GM18502 (cell line): ENCODE results near the gene GATAD2B.
"Not testable (repeated sequence)": the region's sequence is repeated elsewhere in the genome, so short reads cannot be mapped to it uniquely, and the experiment has no call there.

Experiments used
- ATAC-seq: cut with Tn5 transposase; IDR thresholded peaks from one replicate; pipeline ENCODE4 v1.9.1; 2021; ENCODE audit warnings: mild to moderate bottlenecking; ENCODE audit not compliant: unreplicated experiment, poor library complexity

Gene GATAD2B

GRCh38 chr1:153783233-153784190 lies 139.3 kb downstream of the GATAD2B start:
- ATAC-seq = peak; percentile 90

GRCh38 chr1:153782648-153783047 lies 140.1 kb downstream of the GATAD2B start:
- ATAC-seq = not testable (repeated sequence)

GRCh38 chr1:153780551-153780950 lies 142.2 kb downstream of the GATAD2B start:
- ATAC-seq = no peak

- ATAC-seq = no peak
Measured at GRCh38 chr1:153779781-153780541, 142.8 kb downstream of the GATAD2B start.

- ATAC-seq = no peak
Measured at GRCh38 chr1:153778824-153779519, 143.8 kb downstream of the GATAD2B start.

- no peak for ATAC-seq
Measured at GRCh38 chr1:153778051-153778823, 144.5 kb downstream of the GATAD2B start.

- ATAC-seq = no peak
Measured at GRCh38 chr1:153777648-153778047, 145.1 kb downstream of the GATAD2B start.

- ATAC-seq = no peak
Measured at GRCh38 chr1:153776845-153777370, 145.9 kb downstream of the GATAD2B start.

- no peak for ATAC-seq
Measured at GRCh38 chr1:153776352-153776751, 146.4 kb downstream of the GATAD2B start.

- peak; percentile 57 for ATAC-seq
Measured at GRCh38 chr1:153775458-153776327, 147.1 kb downstream of the GATAD2B start.

GRCh38 chr1:153774780-153775457 lies 147.9 kb downstream of the GATAD2B start, which contains the start of gene SLC27A3:
Gene SLC27A3, plus strand, starts transcription at chr1:153775407. Its CDS starts 91 bp downstream, at chr1:153775498.
- ATAC-seq = peak; percentile 38

GRCh38 chr1:153774026-153774595 lies 148.7 kb downstream of the GATAD2B start:
- no peak for ATAC-seq

GRCh38 chr1:153773096-153773921 lies 149.5 kb downstream of the GATAD2B start:
- no peak for ATAC-seq

GRCh38 chr1:153771841-153772593 lies 150.8 kb downstream of the GATAD2B start:
- no peak for ATAC-seq

GRCh38 chr1:153771261-153771660 lies 151.5 kb downstream of the GATAD2B start:
- ATAC-seq = no peak

- ATAC-seq = no peak
Measured at GRCh38 chr1:153770797-153771196, 152.0 kb downstream of the GATAD2B start.
